Fibroblast of lung (primary cell): ENCODE results near the gene CCDC12. TPM values are rescaled to one million over a fixed set of nuclear protein-coding genes. Genes with fewer than 3 reads are reported as not detected.

Source experiments
- DNase-seq, 2 donors: peaks; one replicate each; pipeline versions ENCODE4 v3.0.0 to v3.0.0-alpha.2; 2010; ENCODE audit warnings: low read depth in 2 of 2
- H2AFZ ChIP-seq: 2 replicates; pipeline ENCODE4 v1.5.1; 2012; ENCODE audit warnings: low read length, control low read depth, inconsistent platforms
- H3K27ac ChIP-seq: 2 replicates; pipeline ENCODE4 v1.5.1; 2011; ENCODE audit warnings: low read length, control low read depth; ENCODE audit not compliant: insufficient read depth
- H3K27me3 ChIP-seq: 2 replicates; pipeline ENCODE4 v1.5.1; 2011; ENCODE audit warnings: mild to moderate bottlenecking, low read length; ENCODE audit not compliant: control insufficient read depth, insufficient read depth
- H3K36me3 ChIP-seq: 2 replicates; pipeline ENCODE4 v1.5.1; 2011; ENCODE audit warnings: low read length; ENCODE audit not compliant: control insufficient read depth, insufficient read depth
- H3K4me1 ChIP-seq: 2 replicates; pipeline ENCODE4 v1.5.1; 2011; ENCODE audit warnings: low read length; ENCODE audit not compliant: control insufficient read depth, insufficient read depth; ENCODE audit errors: extremely low read depth
- H3K4me2 ChIP-seq: 2 replicates; pipeline ENCODE4 v1.5.1; 2011; ENCODE audit warnings: low read length, control low read depth; ENCODE audit not compliant: insufficient read depth; ENCODE audit errors: extremely low read depth
- H3K4me3 ChIP-seq, 4 experiments: fragments of 200-600 bp in 1 of 4; sonication (generic) in 1 of 4; replicated peaks in 1 of 4; 2 replicates each; pipeline ENCODE4 v1.5.1; 2011 to 2016; ENCODE audit warnings: low read length in 4 of 4, low read depth in 3 of 4, mild to moderate bottlenecking in 3 of 4, control low read depth in 2 of 4, inconsistent platforms in 1 of 4, mixed read lengths in 1 of 4; ENCODE audit not compliant: insufficient read depth in 1 of 4; ENCODE audit errors: control extremely low read depth in 1 of 4
- H3K79me2 ChIP-seq: 2 replicates; pipeline ENCODE4 v1.5.1; 2012; ENCODE audit warnings: mild to moderate bottlenecking, low read length, inconsistent platforms; ENCODE audit not compliant: control insufficient read depth, insufficient read depth
- H3K9ac ChIP-seq: 2 replicates; pipeline ENCODE4 v1.5.1; 2011; ENCODE audit warnings: mild to moderate bottlenecking, low read length, control low read depth; ENCODE audit not compliant: insufficient read depth
- H3K9me3 ChIP-seq: 2 replicates; pipeline ENCODE4 v1.5.1; 2012; ENCODE audit warnings: low read depth, low read length; ENCODE audit not compliant: control insufficient read depth, insufficient read depth
- H4K20me1 ChIP-seq: 2 replicates; pipeline ENCODE4 v1.5.1; 2011; ENCODE audit warnings: low read length; ENCODE audit not compliant: control insufficient read depth, insufficient read depth; ENCODE audit errors: extremely low read depth
- CTCF ChIP-seq, 2 donors: IDR thresholded peaks in 1 of 2; conservative IDR thresholded peaks in 1 of 2; 1 replicate in 1 of 2; 2 replicates in 1 of 2; pipeline ENCODE4 v1.5.1; 2011 to 2012; ENCODE audit warnings: low read length in 2 of 2, control low read depth in 1 of 2, inconsistent platforms in 1 of 2, low read depth in 1 of 2, mild to moderate bottlenecking in 1 of 2
- EZH2 ChIP-seq: IDR thresholded peaks from 2 replicates; pipeline ENCODE4 v1.5.1; 2012; ENCODE audit warnings: low read length, control low read depth, mild to moderate bottlenecking; ENCODE audit errors: missing control alignments
- polyA plus RNA-seq, 2 donors: library from polyadenylated mRNA; depleted of rRNA in 1 of 2; stranded (reverse) in 1 of 2; unstranded in 1 of 2; fragments of >200 nt; gene quantifications; 2 replicates each; pipeline ENCODE4 v1.2.1, GENCODE V29; 2011 to 2012; ENCODE audit warnings: missing spikeins in 1 of 2
- total RNA-seq: library from RNA; depleted of rRNA; stranded (reverse); fragments of >200 nt; gene quantifications from 2 replicates; pipeline ENCODE4 v1.2.1, GENCODE V29; 2014

The CCDC12 gene
- total and polyA plus RNA-seq, 2 donors (not counting 1 experiment from before 2014, with no cell fraction given), result 28.0 to 29.2 TPM

DNA sequence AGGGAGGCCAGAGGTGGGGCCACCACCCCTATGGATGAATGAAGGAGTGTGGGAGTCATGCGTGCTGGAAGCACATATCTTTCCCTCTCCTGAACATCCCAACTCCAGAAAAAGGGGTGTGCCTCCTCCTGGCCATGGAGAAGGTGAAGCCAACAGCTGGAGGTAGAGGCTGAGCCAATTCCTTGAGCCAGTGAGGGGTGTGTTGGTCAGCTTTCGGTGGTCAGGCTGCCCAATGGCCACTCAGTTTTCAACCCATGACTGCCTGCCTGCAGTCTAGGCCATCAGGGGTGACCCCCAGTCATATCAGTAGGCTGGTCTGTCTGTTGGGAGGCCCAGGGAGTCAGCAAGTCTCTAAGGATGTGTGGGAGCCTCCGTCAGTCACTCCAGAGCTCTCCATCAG, 85.4 kb downstream of the CCDC12 start:
- Histone ChIP-seq H3K4me1 (no peaks in the 10 kb centered on the region), H4K20me1 (no peaks in the 10 kb centered on the region), H3K36me3 (no peaks in the 10 kb centered on the region), H3K4me2 (no peak overlapping the region), H3K79me2 (no peaks in the 10 kb centered on the region), H2AFZ (no peak overlapping the region), H3K4me3 (no peak overlapping the region), H3K27me3 (peaks cover 8% of the 10 kb centered on the region), H3K9me3 (no peaks in the 10 kb centered on the region), H3K27ac (no peak overlapping the region), H3K9ac (no peak overlapping the region)
- TF ChIP-seq EZH2 (no peak), CTCF (conservative IDR thresholded peaks at IDR 0.05 in 1 of 2, IDR thresholded peaks at IDR 0.05 in 1 of 2; ENCODE audit: low read depth in 1 of 2, low read length in 2 of 2) (no peak)
- DNase-seq, result no peak

- H3K4me3 ChIP-seq, result no peak overlapping the region
- TF ChIP-seq CTCF (conservative IDR thresholded peaks at IDR 0.05 in 1 of 2, IDR thresholded peaks at IDR 0.05 in 1 of 2; ENCODE audit: low read depth in 1 of 2, low read length in 2 of 2) (no peak), EZH2 (no peak)
- no peak for DNase-seq
- peaks cover 15% of the 10 kb centered on the region for H3K27me3 ChIP-seq
- no peak overlapping the region for H3K27ac ChIP-seq
- no peaks in the 10 kb centered on the region for H3K36me3 ChIP-seq
- H4K20me1 ChIP-seq, result no peaks in the 10 kb centered on the region
- H3K4me1 ChIP-seq, result no peaks in the 10 kb centered on the region
- H3K9ac ChIP-seq, result no peak overlapping the region
- H2AFZ ChIP-seq, result no peak overlapping the region
- no peaks in the 10 kb centered on the region for H3K9me3 ChIP-seq
- no peak overlapping the region for H3K4me2 ChIP-seq
- H3K79me2 ChIP-seq, result no peaks in the 10 kb centered on the region
Observed at GRCh38 chr3:46890132-46890531, 86.4 kb downstream of the CCDC12 start.

DNA sequence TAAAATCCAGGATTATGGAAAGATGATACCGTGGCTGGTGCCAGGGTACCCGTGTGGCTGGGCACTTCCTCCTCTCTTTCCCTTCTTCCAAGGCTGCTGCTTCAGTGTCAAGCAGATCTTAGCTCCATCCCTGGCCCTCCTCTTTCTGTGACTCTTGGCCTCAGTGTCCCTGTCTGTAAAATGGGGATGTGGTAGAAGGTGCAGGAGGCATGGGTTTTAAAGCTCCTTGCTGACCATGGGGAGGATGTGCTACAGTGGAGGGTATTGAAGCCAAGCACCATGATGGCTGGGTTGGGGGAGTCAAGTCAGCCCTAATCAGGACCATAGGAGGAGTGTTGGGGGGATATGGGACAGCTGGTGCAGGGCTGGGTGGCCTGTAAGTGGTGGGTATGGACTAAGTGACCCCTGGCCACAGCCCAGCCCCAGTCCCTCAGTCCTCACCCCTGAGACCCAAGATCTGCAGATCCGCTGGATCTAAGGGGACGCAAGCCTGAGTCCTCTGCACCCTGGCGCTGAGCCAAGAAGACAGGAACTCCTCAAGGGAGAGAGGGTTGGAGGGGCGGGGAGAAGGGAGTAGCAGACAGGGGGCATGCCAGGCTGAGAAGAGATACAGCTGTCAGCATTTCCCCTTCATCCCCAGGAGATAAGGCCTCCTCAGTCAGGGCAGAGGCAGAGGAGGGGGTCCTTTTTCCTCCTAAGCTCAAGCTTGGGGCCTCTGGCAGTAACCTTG, 87.0 kb downstream of the CCDC12 start:
- no peak overlapping the region for H3K4me3 ChIP-seq
- H2AFZ ChIP-seq, result no peak overlapping the region
- TF ChIP-seq EZH2 (no peak), CTCF (conservative IDR thresholded peaks at IDR 0.05 in 1 of 2, IDR thresholded peaks at IDR 0.05 in 1 of 2; ENCODE audit: low read depth in 1 of 2, low read length in 2 of 2) (no peak)
- H4K20me1 ChIP-seq, result no peaks in the 10 kb centered on the region
- H3K9ac ChIP-seq, result no peak overlapping the region
- H3K27me3 ChIP-seq, result peaks cover 21% of the 10 kb centered on the region
- no peaks in the 10 kb centered on the region for H3K36me3 ChIP-seq
- DNase-seq, result no peak
- H3K4me1 ChIP-seq, result no peaks in the 10 kb centered on the region
- no peak overlapping the region for H3K27ac ChIP-seq
- no peaks in the 10 kb centered on the region for H3K9me3 ChIP-seq
- no peak overlapping the region for H3K4me2 ChIP-seq
- no peaks in the 10 kb centered on the region for H3K79me2 ChIP-seq
